IMR-90 (cell line): ENCODE results near the gene ATF6B. TPM values are rescaled to one million over a fixed set of nuclear protein-coding genes. Genes with fewer than 3 reads are reported as not detected.

Source experiments
- ATAC-seq: fragments of 200-7000 bp; cut with Tn5 transposase; 2 replicates; pipeline ENCODE4 v1.9.1; 2020; ENCODE audit warnings: low read depth, mild to moderate bottlenecking, moderate library complexity
- BruUV-seq: library from RNA; stranded (reverse); fragments of 400-500 nt; replicated peaks from 2 replicates; lab custom pipeline; 2021; lab: Mats Ljungman, UMichigan
- CTCF ChIA-PET: fragments of 300-600 bp; formaldehyde crosslinking; extraction: SDS; loops from one replicate; lab custom pipeline; 2021; ENCODE audit warnings: antibody characterized with exemption; lab: Yijun Ruan, JAX
- POLR2A ChIA-PET: fragments of 300-600 bp; sonication (Branson Sonifier 250); formaldehyde crosslinking; loops from one replicate; lab custom pipeline; 2022; ENCODE audit warnings: antibody characterized with exemption; ENCODE audit not compliant: unreplicated experiment; lab: Charles Lee
- DNase-seq: peaks from one replicate; pipeline ENCODE4 v3.0.0; 2013
- H2AFZ ChIP-seq: replicated peaks from 2 replicates; pipeline ENCODE3; 2013; ENCODE audit warnings: low read length, mild to moderate bottlenecking; ENCODE audit not compliant: poor library complexity
- H2AK5ac ChIP-seq: 2 replicates; pipeline ENCODE4 v1.6.1; 2013; ENCODE audit warnings: low read depth, low read length, inconsistent platforms
- H2AK9ac ChIP-seq: replicated peaks from 2 replicates; pipeline ENCODE3; 2013; ENCODE audit warnings: mild to moderate bottlenecking, low read depth, low read length, moderate library complexity; ENCODE audit not compliant: poor library complexity
- H2BK120ac ChIP-seq: 2 replicates; pipeline ENCODE4 v1.6.1; 2013; ENCODE audit warnings: low read depth, low read length, inconsistent platforms
- H2BK15ac ChIP-seq: 3 replicates; pipeline ENCODE4 v1.6.1; 2013; ENCODE audit warnings: low read depth, low read length, inconsistent platforms
- H2BK20ac ChIP-seq: 2 replicates; pipeline ENCODE4 v1.6.1; 2013; ENCODE audit warnings: low read depth, mild to moderate bottlenecking, inconsistent platforms, low read length, moderate library complexity
- H2BK5ac ChIP-seq: 2 replicates; pipeline ENCODE4 v1.6.1; 2013; ENCODE audit warnings: mild to moderate bottlenecking, low read depth, low read length, inconsistent platforms; ENCODE audit not compliant: poor library complexity, severe bottlenecking
- H3K14ac ChIP-seq: replicated peaks from 2 replicates; pipeline ENCODE4 v1.6.1; 2013; ENCODE audit warnings: low read depth, low read length, inconsistent platforms
- H3K18ac ChIP-seq: 2 replicates; pipeline ENCODE4 v1.6.1; 2013; ENCODE audit warnings: low read depth, low read length, control low read depth
- H3K23ac ChIP-seq: 2 replicates; pipeline ENCODE4 v1.6.1; 2013; ENCODE audit warnings: low read depth, low read length, inconsistent platforms
- H3K27ac ChIP-seq: 2 replicates; pipeline ENCODE4 v1.5.1; 2013; ENCODE audit warnings: mild to moderate bottlenecking, control low read depth, low read length; ENCODE audit not compliant: insufficient read depth
- H3K27me3 ChIP-seq: 2 replicates; pipeline ENCODE4 v1.6.1; 2013; ENCODE audit warnings: low read length; ENCODE audit not compliant: control insufficient read depth, insufficient read depth
- H3K36me3 ChIP-seq: 2 replicates; pipeline ENCODE4 v1.6.1; 2013; ENCODE audit warnings: low read length, mixed read lengths; ENCODE audit not compliant: control insufficient read depth, insufficient read depth
- H3K4ac ChIP-seq: 2 replicates; pipeline ENCODE4 v1.6.1; 2013; ENCODE audit warnings: low read depth, low read length, inconsistent platforms
- H3K4me1 ChIP-seq: 2 replicates; pipeline ENCODE4 v1.6.1; 2013; ENCODE audit warnings: low read length, mixed read lengths; ENCODE audit not compliant: control insufficient read depth, insufficient read depth
- H3K4me2 ChIP-seq: 2 replicates; pipeline ENCODE4 v1.6.1; 2013; ENCODE audit warnings: low read depth, mild to moderate bottlenecking, control low read depth, low read length, moderate library complexity
- H3K4me3 ChIP-seq: 2 replicates; pipeline ENCODE4 v1.5.1; 2013; ENCODE audit warnings: low read depth, mild to moderate bottlenecking, control low read depth, low read length, moderate library complexity; ENCODE audit not compliant: insufficient read depth
- H3K56ac ChIP-seq: 2 replicates; pipeline ENCODE4 v1.6.1; 2013; ENCODE audit warnings: low read length, inconsistent platforms; ENCODE audit not compliant: insufficient read depth; ENCODE audit errors: extremely low read depth
- H3K79me1 ChIP-seq, 2 experiments: 2 replicates each; pipeline ENCODE4 v1.6.1; 2013; ENCODE audit warnings: low read length in 2 of 2, inconsistent platforms in 1 of 2, low read depth in 1 of 2
- H3K9ac ChIP-seq: 2 replicates; pipeline ENCODE4 v1.6.1; 2013; ENCODE audit warnings: low read depth, low read length, control low read depth
- H3K9me1 ChIP-seq: 2 replicates; pipeline ENCODE4 v1.6.1; 2013; ENCODE audit warnings: low read length, inconsistent platforms; ENCODE audit not compliant: insufficient read depth
- H3K9me3 ChIP-seq: 2 replicates; pipeline ENCODE4 v1.6.1; 2013; ENCODE audit warnings: low read length; ENCODE audit not compliant: control insufficient read depth, insufficient read depth
- H4K20me1 ChIP-seq: 2 replicates; pipeline ENCODE4 v1.6.1; 2013; ENCODE audit warnings: low read length, inconsistent platforms; ENCODE audit not compliant: insufficient read depth
- H4K5ac ChIP-seq: 2 replicates; pipeline ENCODE4 v1.6.1; 2013; ENCODE audit warnings: mild to moderate bottlenecking, low read depth, low read length, control low read depth
- H4K8ac ChIP-seq, 2 experiments: 2 replicates each; pipeline ENCODE4 v1.6.1; 2013; ENCODE audit warnings: low read depth in 2 of 2, low read length in 2 of 2, control low read depth in 1 of 2, inconsistent platforms in 1 of 2
- H4K91ac ChIP-seq: 2 replicates; pipeline ENCODE4 v1.6.1; 2013; ENCODE audit warnings: low read depth, low read length, inconsistent platforms; ENCODE audit not compliant: insufficient read depth
- BHLHE40 ChIP-seq: fragments of 150-350 bp; IDR thresholded peaks from 2 replicates; pipeline ENCODE4 v1.6.1; 2016; ENCODE audit warnings: mild to moderate bottlenecking, low read depth, low read length
- CHD1 ChIP-seq: IDR thresholded peaks from 2 replicates; pipeline ENCODE4 v1.6.1; 2012; ENCODE audit warnings: low read depth, low read length, improper control_type of control experiment
- CTCF ChIP-seq: conservative IDR thresholded peaks from 2 replicates; pipeline ENCODE4 v1.5.1; 2012; ENCODE audit warnings: mild to moderate bottlenecking, low read depth, low read length, improper control_type of control experiment
- ELK1 ChIP-seq: fragments of 150-350 bp; IDR thresholded peaks from 2 replicates; pipeline ENCODE4 v1.6.1; 2016; ENCODE audit warnings: low read depth, mild to moderate bottlenecking, low read length, moderate library complexity, borderline replicate concordance
- FOS ChIP-seq: fragments of 150-350 bp; IDR thresholded peaks from 2 replicates; pipeline ENCODE4 v1.6.1; 2016; ENCODE audit warnings: low read depth, low read length
- MAFK ChIP-seq: IDR thresholded peaks from 2 replicates; pipeline ENCODE4 v1.6.1; 2012; ENCODE audit warnings: low read depth, low read length, improper control_type of control experiment
- MAZ ChIP-seq: IDR thresholded peaks from 2 replicates; pipeline ENCODE4 v1.6.1; 2012; ENCODE audit warnings: low read depth, mild to moderate bottlenecking, low read length, improper control_type of control experiment, moderate library complexity, borderline replicate concordance
- MXI1 ChIP-seq: IDR thresholded peaks from 2 replicates; pipeline ENCODE4 v1.6.1; 2012; ENCODE audit warnings: low read depth, mild to moderate bottlenecking, low read length, moderate library complexity, borderline replicate concordance
- POLR2A ChIP-seq: IDR thresholded peaks from 2 replicates; pipeline ENCODE4 v1.6.1; 2012; ENCODE audit warnings: mild to moderate bottlenecking, low read depth, low read length
- RFX5 ChIP-seq: IDR thresholded peaks from 2 replicates; pipeline ENCODE4 v1.8.0; 2012; ENCODE audit warnings: low read depth, mild to moderate bottlenecking, low read length, moderate library complexity
- SMC3 ChIP-seq: fragments of 150-350 bp; IDR thresholded peaks from 2 replicates; pipeline ENCODE4 v1.6.1; 2016; ENCODE audit warnings: low read depth, mild to moderate bottlenecking, antibody characterized with exemption, low read length, moderate library complexity
- USF2 ChIP-seq: fragments of 150-350 bp; IDR thresholded peaks from 2 replicates; pipeline ENCODE4 v1.6.1; 2017; ENCODE audit warnings: mild to moderate bottlenecking, antibody characterized with exemption, low read length, low read depth
- WGBS, 2 experiments: methylation state at CpG; one replicate each; pipeline versions ENCODE4 v1.1.5 to v1.1.7; 2013; ENCODE audit warnings: missing lambda C conversion rate in 2 of 2; ENCODE audit not compliant: insufficient read length in 1 of 2; ENCODE audit errors: extremely low coverage in 2 of 2; 5-methylcytosine and 5-hydroxymethylcytosine counted together
- dilution Hi-C: fragments of 300-500 bp; cut with HindIII; formaldehyde crosslinking; loops from one replicate; pipeline ENCODE4 v1.14.3; 2018; ENCODE audit warnings: low sequenced_read_pairs; ENCODE audit not compliant: unreplicated experiment
- in situ Hi-C: fragments of 300-500 bp; cut with MboI; formaldehyde crosslinking; loops from 3 replicates; pipeline ENCODE4 v1.14.3; 2019; ENCODE audit warnings: low sequenced_read_pairs, inconsistent platforms, mixed read lengths
- intact Hi-C: fragments of 100-400 bp; cut with micrococcal nuclease; formaldehyde crosslinking; loops from 2 replicates; pipeline ENCODE4 v1.10.0; 2022
- polyA plus RNA-seq, 3 experiments: library from polyadenylated mRNA; depleted of rRNA; stranded (reverse); fragments of >200 nt; gene quantifications; 2 replicates each; pipeline ENCODE4 v1.2.3, GENCODE V29; 2012; ENCODE audit warnings: low replicate concordance in 1 of 3
- total RNA-seq: library from RNA; depleted of rRNA; stranded (reverse); fragments of >200 nt; gene quantifications from 2 replicates; pipeline ENCODE4 v1.2.3, GENCODE V29; 2012

ATF6B gene
- total and polyA plus RNA-seq, 2 of the 4 experiments (the other 2 are of a cell fraction) = 7.9 to 69.6 TPM

GRCh38 chr6:32082935-32083334, 45.1 kb downstream of the ATF6B start:
- H3K9me1 ChIP-seq = peaks cover 24% of the 10 kb centered on the region
- H2AK5ac ChIP-seq = peak overlapping the region; percentile 79
- no peak overlapping the region for H2BK5ac ChIP-seq
- CTCF ChIA-PET = interaction anchor here (1.0 kb wide), 1 partner anchor 35 kb away, joined by 3 read pairs; no protein-coding TSS in a partner anchor
- no peak overlapping the region for H2AFZ ChIP-seq
- no peak overlapping the region for H3K56ac ChIP-seq
- dilution Hi-C loops (no loop called here), in situ Hi-C loops (no loop called here), intact Hi-C loops (no loop called here)
- 0 out of 2 replicates have a peak overlapping the region, but pooled peaks have one; percentile 0 for H3K23ac ChIP-seq
- H3K4ac ChIP-seq = peak overlapping the region; percentile 68
- no peak overlapping the region for H3K4me3 ChIP-seq
- no TSS peak for BruUV-seq
- H4K20me1 ChIP-seq = peaks cover 7% of the 10 kb centered on the region
- H3K27me3 ChIP-seq = peaks cover 28% of the 10 kb centered on the region
- no peaks in the 10 kb centered on the region for H3K79me1 ChIP-seq
- no peak overlapping the region for H3K9ac ChIP-seq
- DNase-seq = no peak
- no peaks in the 10 kb centered on the region for H3K36me3 ChIP-seq
- peak overlapping the region; percentile 28 for H2AK9ac ChIP-seq
- H4K91ac ChIP-seq = peak overlapping the region; percentile 70
- peaks cover 31% of the 10 kb centered on the region for H3K4me1 ChIP-seq
- H3K4me2 ChIP-seq = no peak overlapping the region
- TF ChIP-seq CHD1 (no peak), POLR2A (no peak), BHLHE40 (no peak), ELK1 (no peak), USF2 (no peak), FOS (no peak), RFX5 (no peak), MAZ (no peak), SMC3 (no peak), CTCF (no peak), MAFK (no peak), MXI1 (no peak)
- 91% methylated on average over 5 of the region's 9 CpGs; no CpG with 5 or more reads in 1 of the 2 experiments for WGBS, 2 experiments
- no peak overlapping the region for H3K18ac ChIP-seq
- H2BK20ac ChIP-seq = peak overlapping the region; percentile 74
- no peak overlapping the region for H4K5ac ChIP-seq
- ATAC-seq = no peak
- 0 out of 3 replicates have a peak overlapping the region, but pooled peaks have one; percentile 18 for H2BK15ac ChIP-seq
- POLR2A ChIA-PET = no interaction called here
- H3K14ac ChIP-seq = peak overlapping the region; percentile 37; the same call in 1 of the 2 replicates
- no peak overlapping the region for H4K8ac ChIP-seq
- no peaks in the 10 kb centered on the region for H3K9me3 ChIP-seq
- H3K27ac ChIP-seq = no peak overlapping the region
- H2BK120ac ChIP-seq = peak overlapping the region; percentile 81
